HepG2 (cell line): Measurements from ENCODE around the gene PRR19. TPM values are rescaled to one million over a fixed set of nuclear protein-coding genes. Genes with fewer than 3 reads are reported as not detected.

Source experiments
- JUND ChIP-seq: sonication (generic); formaldehyde crosslinking; IDR thresholded peaks from 2 replicates; pipeline ENCODE4 v1.8.0; 2022; ENCODE audit warnings: mild to moderate bottlenecking, missing genetic modification reagents
- KDM6A ChIP-seq: IDR thresholded peaks from 2 replicates; pipeline ENCODE4 v1.6.1; 2016; ENCODE audit warnings: low read depth
- ZBTB7B ChIP-seq: sonication (generic); formaldehyde crosslinking; IDR thresholded peaks from 2 replicates; pipeline ENCODE4 v1.4.0; 2020; ENCODE audit warnings: missing genetic modification reagents
- ZFP82 ChIP-seq: sonication (generic); formaldehyde crosslinking; IDR thresholded peaks from 2 replicates; pipeline ENCODE4 v1.5.1; 2020; ENCODE audit warnings: mild to moderate bottlenecking, missing genetic modification reagents, borderline replicate concordance
- ZNF317 ChIP-seq: sonication (generic); formaldehyde crosslinking; IDR thresholded peaks from 2 replicates; pipeline ENCODE4 v1.5.0; 2020; ENCODE audit warnings: mild to moderate bottlenecking, missing genetic modification reagents
- ZNF629 ChIP-seq: sonication (generic); formaldehyde crosslinking; conservative IDR thresholded peaks from 2 replicates; pipeline ENCODE4 v1.5.0; 2020; ENCODE audit warnings: missing genetic modification reagents
- ZSCAN12 ChIP-seq: sonication (generic); formaldehyde crosslinking; IDR thresholded peaks from 2 replicates; pipeline ENCODE4 v1.9.0; 2021; ENCODE audit warnings: mild to moderate bottlenecking, missing genetic modification reagents
- polyA plus RNA-seq, 8 experiments: library from polyadenylated mRNA; depleted of rRNA in 3 of 8; stranded (reverse) in 7 of 8; unstranded in 1 of 8; fragments of >200 nt; fragmentation: Illumina TruSeq in 4 of 8; extraction: Trizol in 4 of 8; gene quantifications; 2 replicates each; pipeline versions ENCODE4 v1.2.1 to v1.2.3, GENCODE V29; 2011 to 2016; ENCODE audit warnings: low read depth in 4 of 8, missing spikeins in 1 of 8, mixed read lengths in 1 of 8; ENCODE audit not compliant: insufficient read depth in 1 of 8
- total RNA-seq, 5 experiments: library from RNA; depleted of rRNA; stranded (reverse); fragments of >200 nt; fragmentation: Illumina TruSeq; extraction: Trizol; gene quantifications; 2 replicates each; pipeline ENCODE4 v1.2.3, GENCODE V29; 2016; ENCODE audit warnings: low read depth in 1 of 5
- TF ChIP-seq, protein P1 (sequence below): sonication (generic); formaldehyde crosslinking; IDR thresholded peaks from 2 replicates; pipeline ENCODE4 v1.5.1; 2020; ENCODE audit warnings: mild to moderate bottlenecking, missing genetic modification reagents, moderate library complexity
- TF ChIP-seq, protein P2 (sequence below): sonication (generic); formaldehyde crosslinking; IDR thresholded peaks from 2 replicates; pipeline ENCODE4 v1.4.0; 2020; ENCODE audit warnings: mild to moderate bottlenecking, low read depth, missing genetic modification reagents
- TF ChIP-seq, protein P3 (sequence below), 2 experiments: sonication (generic) in 1 of 2; formaldehyde crosslinking in 1 of 2; IDR thresholded peaks; 2 replicates each; pipeline versions ENCODE4 v1.4.0 to v1.6.1; 2016 to 2020; ENCODE audit warnings: borderline replicate concordance in 1 of 2, low read depth in 1 of 2, mild to moderate bottlenecking in 1 of 2, missing genetic modification reagents in 1 of 2
- TF ChIP-seq, protein P4 (sequence below): sonication (generic); formaldehyde crosslinking; IDR thresholded peaks from 2 replicates; pipeline ENCODE4 v1.4.0; 2020; ENCODE audit warnings: missing genetic modification reagents, borderline replicate concordance

Gene PRR19
- total and polyA plus RNA-seq, 2 of the 13 experiments (the other 11 are each of a cell fraction or from before 2014, with no cell fraction given), result 0.21 to 0.33 TPM

DNA sequence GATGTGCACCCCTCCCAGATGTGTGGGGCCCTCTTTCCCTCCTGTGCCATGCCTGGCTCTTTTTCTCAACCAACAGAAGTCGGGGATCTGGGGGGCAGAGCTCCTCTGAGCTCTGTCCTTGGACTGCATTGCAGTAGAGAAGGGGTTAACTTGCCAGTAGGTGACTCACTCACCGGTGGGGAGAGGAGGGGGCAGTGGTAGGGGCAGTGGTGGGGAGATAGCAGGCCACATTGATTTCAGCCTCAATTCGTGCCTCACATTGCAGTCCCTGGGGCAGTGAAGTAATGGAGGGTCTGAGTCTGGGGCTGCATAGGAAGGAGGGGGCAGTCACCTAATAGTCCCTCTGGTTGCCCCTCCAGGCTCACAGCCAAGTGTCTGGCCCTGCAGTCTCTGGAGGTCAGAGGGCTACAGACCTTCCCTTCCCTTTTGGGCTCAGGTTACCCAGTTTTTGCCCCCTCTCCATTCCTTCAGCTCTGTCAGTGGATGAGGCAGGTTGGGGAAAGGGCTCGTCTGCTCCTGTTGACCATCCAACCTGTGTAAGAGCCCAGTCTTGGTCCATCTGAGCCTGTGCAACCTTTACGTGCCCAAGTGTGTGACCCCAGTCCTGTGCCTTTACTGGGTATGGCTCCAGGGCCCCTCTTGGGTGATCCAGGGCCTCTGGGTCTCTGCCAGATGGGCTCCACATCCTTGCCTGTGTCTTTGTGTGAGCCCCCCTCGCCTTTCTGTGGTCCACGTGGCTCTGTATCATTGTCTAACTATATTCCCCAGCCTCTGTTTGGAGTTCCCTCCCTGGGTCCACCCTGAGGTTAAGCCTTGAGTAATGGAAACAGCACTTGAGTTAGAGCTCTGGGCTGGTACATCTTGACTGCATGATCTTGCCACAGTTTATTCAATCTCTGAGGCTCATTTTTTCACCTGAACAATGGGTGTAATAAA, 19.8 kb upstream of the PRR19 start (continued):
- TF ChIP-seq, protein P1, sequence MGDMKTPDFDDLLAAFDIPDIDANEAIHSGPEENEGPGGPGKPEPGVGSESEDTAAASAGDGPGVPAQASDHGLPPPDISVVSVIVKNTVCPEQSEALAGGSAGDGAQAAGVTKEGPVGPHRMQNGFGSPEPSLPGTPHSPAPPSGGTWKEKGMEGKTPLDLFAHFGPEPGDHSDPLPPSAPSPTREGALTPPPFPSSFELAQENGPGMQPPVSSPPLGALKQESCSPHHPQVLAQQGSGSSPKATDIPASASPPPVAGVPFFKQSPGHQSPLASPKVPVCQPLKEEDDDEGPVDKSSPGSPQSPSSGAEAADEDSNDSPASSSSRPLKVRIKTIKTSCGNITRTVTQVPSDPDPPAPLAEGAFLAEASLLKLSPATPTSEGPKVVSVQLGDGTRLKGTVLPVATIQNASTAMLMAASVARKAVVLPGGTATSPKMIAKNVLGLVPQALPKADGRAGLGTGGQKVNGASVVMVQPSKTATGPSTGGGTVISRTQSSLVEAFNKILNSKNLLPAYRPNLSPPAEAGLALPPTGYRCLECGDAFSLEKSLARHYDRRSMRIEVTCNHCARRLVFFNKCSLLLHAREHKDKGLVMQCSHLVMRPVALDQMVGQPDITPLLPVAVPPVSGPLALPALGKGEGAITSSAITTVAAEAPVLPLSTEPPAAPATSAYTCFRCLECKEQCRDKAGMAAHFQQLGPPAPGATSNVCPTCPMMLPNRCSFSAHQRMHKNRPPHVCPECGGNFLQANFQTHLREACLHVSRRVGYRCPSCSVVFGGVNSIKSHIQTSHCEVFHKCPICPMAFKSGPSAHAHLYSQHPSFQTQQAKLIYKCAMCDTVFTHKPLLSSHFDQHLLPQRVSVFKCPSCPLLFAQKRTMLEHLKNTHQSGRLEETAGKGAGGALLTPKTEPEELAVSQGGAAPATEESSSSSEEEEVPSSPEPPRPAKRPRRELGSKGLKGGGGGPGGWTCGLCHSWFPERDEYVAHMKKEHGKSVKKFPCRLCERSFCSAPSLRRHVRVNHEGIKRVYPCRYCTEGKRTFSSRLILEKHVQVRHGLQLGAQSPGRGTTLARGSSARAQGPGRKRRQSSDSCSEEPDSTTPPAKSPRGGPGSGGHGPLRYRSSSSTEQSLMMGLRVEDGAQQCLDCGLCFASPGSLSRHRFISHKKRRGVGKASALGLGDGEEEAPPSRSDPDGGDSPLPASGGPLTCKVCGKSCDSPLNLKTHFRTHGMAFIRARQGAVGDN (CRISPR knock-in tag), result peak; percentile 8
- 0 out of 2 replicates have a peak, but pooled peaks have one; percentile 28 for TF ChIP-seq ZBTB7B (CRISPR knock-in tag)
- TF ChIP-seq KDM6A, result 0 out of 2 replicates have a peak, but pooled peaks have one; percentile 3
- peak; percentile 33; the same call in 1 of the 2 replicates for TF ChIP-seq ZNF629 (CRISPR knock-in tag)
- TF ChIP-seq ZNF317 (CRISPR knock-in tag), result peak; percentile 29; the same call in 1 of the 2 replicates
- TF ChIP-seq, protein P2, sequence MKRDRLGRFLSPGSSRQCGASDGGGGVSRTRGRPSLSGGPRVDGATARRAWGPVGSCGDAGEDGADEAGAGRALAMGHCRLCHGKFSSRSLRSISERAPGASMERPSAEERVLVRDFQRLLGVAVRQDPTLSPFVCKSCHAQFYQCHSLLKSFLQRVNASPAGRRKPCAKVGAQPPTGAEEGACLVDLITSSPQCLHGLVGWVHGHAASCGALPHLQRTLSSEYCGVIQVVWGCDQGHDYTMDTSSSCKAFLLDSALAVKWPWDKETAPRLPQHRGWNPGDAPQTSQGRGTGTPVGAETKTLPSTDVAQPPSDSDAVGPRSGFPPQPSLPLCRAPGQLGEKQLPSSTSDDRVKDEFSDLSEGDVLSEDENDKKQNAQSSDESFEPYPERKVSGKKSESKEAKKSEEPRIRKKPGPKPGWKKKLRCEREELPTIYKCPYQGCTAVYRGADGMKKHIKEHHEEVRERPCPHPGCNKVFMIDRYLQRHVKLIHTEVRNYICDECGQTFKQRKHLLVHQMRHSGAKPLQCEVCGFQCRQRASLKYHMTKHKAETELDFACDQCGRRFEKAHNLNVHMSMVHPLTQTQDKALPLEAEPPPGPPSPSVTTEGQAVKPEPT (CRISPR knock-in tag), result 0 out of 2 replicates have a peak, but pooled peaks have one; percentile 47
- TF ChIP-seq, protein P3, sequence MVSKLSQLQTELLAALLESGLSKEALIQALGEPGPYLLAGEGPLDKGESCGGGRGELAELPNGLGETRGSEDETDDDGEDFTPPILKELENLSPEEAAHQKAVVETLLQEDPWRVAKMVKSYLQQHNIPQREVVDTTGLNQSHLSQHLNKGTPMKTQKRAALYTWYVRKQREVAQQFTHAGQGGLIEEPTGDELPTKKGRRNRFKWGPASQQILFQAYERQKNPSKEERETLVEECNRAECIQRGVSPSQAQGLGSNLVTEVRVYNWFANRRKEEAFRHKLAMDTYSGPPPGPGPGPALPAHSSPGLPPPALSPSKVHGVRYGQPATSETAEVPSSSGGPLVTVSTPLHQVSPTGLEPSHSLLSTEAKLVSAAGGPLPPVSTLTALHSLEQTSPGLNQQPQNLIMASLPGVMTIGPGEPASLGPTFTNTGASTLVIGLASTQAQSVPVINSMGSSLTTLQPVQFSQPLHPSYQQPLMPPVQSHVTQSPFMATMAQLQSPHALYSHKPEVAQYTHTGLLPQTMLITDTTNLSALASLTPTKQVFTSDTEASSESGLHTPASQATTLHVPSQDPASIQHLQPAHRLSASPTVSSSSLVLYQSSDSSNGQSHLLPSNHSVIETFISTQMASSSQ (IDR thresholded peaks at IDR 0.05; ENCODE audit: low read depth), result no peak
- TF ChIP-seq, protein P3 (CRISPR knock-in tag; IDR thresholded peaks at IDR 0.05; ENCODE audit: borderline replicate concordance), result peak; percentile 59; the same call in 1 of the 2 replicates
- TF ChIP-seq JUND (CRISPR knock-in tag), result peak; percentile 97
- TF ChIP-seq, protein P4, sequence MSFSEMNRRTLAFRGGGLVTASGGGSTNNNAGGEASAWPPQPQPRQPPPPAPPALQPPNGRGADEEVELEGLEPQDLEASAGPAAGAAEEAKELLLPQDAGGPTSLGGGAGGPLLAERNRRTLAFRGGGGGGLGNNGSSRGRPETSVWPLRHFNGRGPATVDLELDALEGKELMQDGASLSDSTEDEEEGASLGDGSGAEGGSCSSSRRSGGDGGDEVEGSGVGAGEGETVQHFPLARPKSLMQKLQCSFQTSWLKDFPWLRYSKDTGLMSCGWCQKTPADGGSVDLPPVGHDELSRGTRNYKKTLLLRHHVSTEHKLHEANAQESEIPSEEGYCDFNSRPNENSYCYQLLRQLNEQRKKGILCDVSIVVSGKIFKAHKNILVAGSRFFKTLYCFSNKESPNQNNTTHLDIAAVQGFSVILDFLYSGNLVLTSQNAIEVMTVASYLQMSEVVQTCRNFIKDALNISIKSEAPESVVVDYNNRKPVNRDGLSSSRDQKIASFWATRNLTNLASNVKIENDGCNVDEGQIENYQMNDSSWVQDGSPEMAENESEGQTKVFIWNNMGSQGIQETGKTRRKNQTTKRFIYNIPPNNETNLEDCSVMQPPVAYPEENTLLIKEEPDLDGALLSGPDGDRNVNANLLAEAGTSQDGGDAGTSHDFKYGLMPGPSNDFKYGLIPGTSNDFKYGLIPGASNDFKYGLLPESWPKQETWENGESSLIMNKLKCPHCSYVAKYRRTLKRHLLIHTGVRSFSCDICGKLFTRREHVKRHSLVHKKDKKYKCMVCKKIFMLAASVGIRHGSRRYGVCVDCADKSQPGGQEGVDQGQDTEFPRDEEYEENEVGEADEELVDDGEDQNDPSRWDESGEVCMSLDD, result peak; percentile 78; the same call in 1 of the 2 replicates
- TF ChIP-seq ZFP82, result no peak
- no peak for TF ChIP-seq ZSCAN12 (CRISPR knock-in tag)
